ENCODE results near the gene RELA. TPM values are rescaled to one million over a fixed set of nuclear protein-coding genes. Genes with fewer than 3 reads are reported as not detected.

RELA gene
- total RNA-seq, 1 donor from 2014 or later = 119 TPM

GRCh38 chr11:65654375-65655349 lies 8.1 kb downstream of the RELA start:
- CTCF ChIA-PET = interaction anchor here (3.2 kb wide), 1 partner anchor 29 kb away, joined by 12 read pairs; no protein-coding TSS in a partner anchor
- intact Hi-C loops (cut with micrococcal nuclease) = no loop called here
- no peak for ATAC-seq (ENCODE audit: low read depth)
- Mint-ChIP-seq H3K27me3 (no peaks in the 10 kb centered on the region), H3K4me3 (no peak overlapping the region), H3K27ac (peak overlapping the region; percentile 95), H3K9me3 (no peaks in the 10 kb centered on the region), H3K4me1 (peaks cover 53% of the 10 kb centered on the region), H3K36me3 (ENCODE audit: low read depth) (peaks cover 87% of the 10 kb centered on the region)
- no peak for DNase-seq
- POLR2A ChIA-PET = interaction anchor here (1.1 to 19.4 kb wide), 7 partner anchors 8 to 236 kb away, joined by 3 to 617 read pairs (median 8); partner anchors contain the start of genes CCDC85B, PCNX3, RELA and SIPA1
- TF ChIP-seq CTCF (IDR thresholded peaks at IDR 0.05) = no peak

- Mint-ChIP-seq H3K36me3 (ENCODE audit: low read depth) (peaks cover 85% of the 10 kb centered on the region), H3K4me3 (peak overlapping the region; percentile 90), H3K9me3 (no peaks in the 10 kb centered on the region), H3K27ac (peak overlapping the region; percentile 95), H3K27me3 (no peaks in the 10 kb centered on the region), H3K4me1 (peaks cover 45% of the 10 kb centered on the region)
- POLR2A ChIA-PET = interaction anchor here (0.5 to 19.4 kb wide), 16 partner anchors 9 to 826 kb away, joined by 3 to 617 read pairs (median 4); partner anchors contain the start of genes AP5B1, CCDC85B, DPP3 and KAT5
- DNase-seq (no peak), ATAC-seq (ENCODE audit: low read depth) (no peak)
- no peak for TF ChIP-seq CTCF (IDR thresholded peaks at IDR 0.05)
- CTCF ChIA-PET = interaction anchor here (3.2 kb wide), 1 partner anchor 27 kb away, joined by 12 read pairs; no protein-coding TSS in a partner anchor
- intact Hi-C loops (cut with micrococcal nuclease) = no loop called here
These were observed 9.2 kb downstream of the RELA start for GRCh38 chr11:65653229-65654225.

- H3K4me3 Mint-ChIP-seq = peak overlapping the region; percentile 90
- peaks cover 44% of the 10 kb centered on the region for H3K4me1 Mint-ChIP-seq
- no peak for TF ChIP-seq CTCF (IDR thresholded peaks at IDR 0.05)
- peak; percentile 98 for DNase-seq
- ATAC-seq (ENCODE audit: low read depth) = peak; percentile 89
- H3K27ac Mint-ChIP-seq = peak overlapping the region; percentile 95
- H3K9me3 Mint-ChIP-seq = no peaks in the 10 kb centered on the region
- POLR2A ChIA-PET = interaction anchor here (0.5 to 19.4 kb wide), 22 partner anchors 10 to 827 kb away, joined by 3 to 617 read pairs (median 4); partner anchors contain the start of genes AP5B1, CCDC85B, CFL1 and DPP3
- peaks cover 84% of the 10 kb centered on the region for H3K36me3 Mint-ChIP-seq (ENCODE audit: low read depth)
- H3K27me3 Mint-ChIP-seq = no peaks in the 10 kb centered on the region
- intact Hi-C loops (cut with micrococcal nuclease) = loop anchor here (1.0 kb wide), 4 partner anchors 11 to 82 kb away; partner anchors contain the start of genes PCNX3 and ZNRD2
- CTCF ChIA-PET = interaction anchor here (1.6 to 3.2 kb wide), 2 partner anchors 12 to 27 kb away, joined by 5 to 12 read pairs; no protein-coding TSS in a partner anchor
These were observed 10.0 kb downstream of the RELA start for GRCh38 chr11:65652511-65653228.

- Mint-ChIP-seq H3K9me3 (no peaks in the 10 kb centered on the region), H3K27ac (peak overlapping the region; percentile 89), H3K27me3 (no peaks in the 10 kb centered on the region), H3K36me3 (ENCODE audit: low read depth) (peaks cover 77% of the 10 kb centered on the region), H3K4me1 (peaks cover 44% of the 10 kb centered on the region), H3K4me3 (peak overlapping the region; percentile 90)
- DNase-seq = no peak
- no peak for TF ChIP-seq CTCF (IDR thresholded peaks at IDR 0.05)
- intact Hi-C loops (cut with micrococcal nuclease) = loop anchor here (1.0 kb wide), 4 partner anchors 11 to 82 kb away; partner anchors contain the start of genes PCNX3 and ZNRD2
- CTCF ChIA-PET = interaction anchor here (1.6 to 3.2 kb wide), 2 partner anchors 11 to 26 kb away, joined by 5 to 12 read pairs; no protein-coding TSS in a partner anchor
- no peak for ATAC-seq (ENCODE audit: low read depth)
- POLR2A ChIA-PET = interaction anchor here (0.6 to 19.4 kb wide), 16 partner anchors 10 to 828 kb away, joined by 3 to 617 read pairs (median 4); partner anchors contain the start of genes CFL1, DPP3, KAT5 and PCNX3
These were observed 10.9 kb downstream of the RELA start for GRCh38 chr11:65651589-65652510.
